GM23248 (cell line): ENCODE data around the gene FOXN1. TPM values are rescaled to one million over a fixed set of nuclear protein-coding genes. Genes with fewer than 3 reads are reported as not detected.

Experiments used
- DNase-seq: peaks from one replicate; pipeline ENCODE4 v3.0.0-alpha.2; 2015
- H2AFZ ChIP-seq: fragments of 200-600 bp; sonication (generic); 2 replicates; pipeline ENCODE4 v1.6.1; 2016; ENCODE audit warnings: antibody characterized with exemption
- H3F3A ChIP-seq: fragments of 200-600 bp; sonication (generic); 2 replicates; pipeline ENCODE4 v1.6.1; 2016; ENCODE audit warnings: mild to moderate bottlenecking, antibody characterized with exemption, mixed run types; ENCODE audit not compliant: insufficient read depth
- H3K27ac ChIP-seq: fragments of 200-600 bp; sonication (generic); 2 replicates; pipeline ENCODE4 v1.5.1; 2016; ENCODE audit warnings: mild to moderate bottlenecking
- H3K27me3 ChIP-seq: fragments of 200-600 bp; sonication (generic); replicated peaks from 2 replicates; pipeline ENCODE4 v1.6.1; 2016; ENCODE audit warnings: mild to moderate bottlenecking; ENCODE audit not compliant: insufficient read depth
- H3K36me3 ChIP-seq: fragments of 200-600 bp; sonication (generic); 2 replicates; pipeline ENCODE4 v1.6.1; 2016; ENCODE audit warnings: low read depth, mild to moderate bottlenecking
- H3K4me1 ChIP-seq: fragments of 200-600 bp; sonication (generic); 2 replicates; pipeline ENCODE4 v1.6.1; 2016; ENCODE audit warnings: mild to moderate bottlenecking; ENCODE audit not compliant: insufficient read depth
- H3K4me2 ChIP-seq: fragments of 200-600 bp; sonication (generic); one replicate; pipeline ENCODE4 v1.6.1; 2016; ENCODE audit warnings: mild to moderate bottlenecking; ENCODE audit not compliant: unreplicated experiment
- H3K4me3 ChIP-seq: fragments of 200-600 bp; sonication (generic); 2 replicates; pipeline ENCODE4 v1.5.1; 2016; ENCODE audit warnings: mild to moderate bottlenecking
- H3K79me2 ChIP-seq: fragments of 200-600 bp; sonication (generic); 2 replicates; pipeline ENCODE4 v1.6.1; 2016; ENCODE audit warnings: mild to moderate bottlenecking; ENCODE audit not compliant: insufficient read depth
- H3K9ac ChIP-seq: fragments of 200-600 bp; sonication (generic); 2 replicates; pipeline ENCODE4 v1.6.1; 2016; ENCODE audit warnings: mild to moderate bottlenecking
- H3K9me2 ChIP-seq: fragments of 200-600 bp; sonication (generic); 2 replicates; pipeline ENCODE4 v1.6.1; 2016; ENCODE audit warnings: mixed run types, mild to moderate bottlenecking, moderate library complexity; ENCODE audit not compliant: insufficient read depth
- H3K9me3 ChIP-seq: fragments of 200-600 bp; sonication (generic); one replicate; pipeline ENCODE4 v1.6.1; 2017; ENCODE audit warnings: low read depth
- H4K20me1 ChIP-seq: fragments of 200-600 bp; sonication (generic); 2 replicates; pipeline ENCODE4 v1.6.0; 2016; ENCODE audit not compliant: insufficient read depth
- EZH2 ChIP-seq: fragments of 200-600 bp; sonication (generic); IDR thresholded peaks from 2 replicates; pipeline ENCODE4 v1.6.1; 2018; ENCODE audit warnings: antibody characterized with exemption, mild to moderate bottlenecking; ENCODE audit not compliant: insufficient read depth, poor library complexity, severe bottlenecking
- EZH2phosphoT487 ChIP-seq: fragments of 200-600 bp; sonication (generic); IDR thresholded peaks from 2 replicates; pipeline ENCODE4 v1.6.1; 2018; ENCODE audit warnings: antibody characterized with exemption, moderate library complexity, mild to moderate bottlenecking, low read depth; ENCODE audit not compliant: insufficient read depth
- WGBS, 2 experiments: methylation state at CpG; one replicate each; pipeline ENCODE4 v1.1.6; 2015 to 2017; ENCODE audit warnings: low lambda C conversion rate in 2 of 2, low coverage in 1 of 2; ENCODE audit errors: missing lambda C conversion rate in 2 of 2; 5-methylcytosine and 5-hydroxymethylcytosine counted together
- in situ Hi-C: fragments of 300-500 bp; cut with MboI; formaldehyde crosslinking; loops from 2 replicates; pipeline ENCODE4 v1.15.0; 2020
- polyA plus RNA-seq: library from polyadenylated mRNA; unstranded; fragments of >200 nt; fragmentation: Nextera tagmentation; extraction: Ambion mirVana; gene quantifications from 2 replicates; pipeline ENCODE4 v1.2.1, GENCODE V29; 2016
- total RNA-seq: library from RNA; depleted of rRNA; stranded (reverse); fragments of >200 nt; shearing (Covaris generic); gene quantifications from 2 replicates; pipeline ENCODE4 v1.2.3, GENCODE V29; 2014

Gene FOXN1
- total and polyA plus RNA-seq, 2 experiments from 2014 or later: not detected

DNA sequence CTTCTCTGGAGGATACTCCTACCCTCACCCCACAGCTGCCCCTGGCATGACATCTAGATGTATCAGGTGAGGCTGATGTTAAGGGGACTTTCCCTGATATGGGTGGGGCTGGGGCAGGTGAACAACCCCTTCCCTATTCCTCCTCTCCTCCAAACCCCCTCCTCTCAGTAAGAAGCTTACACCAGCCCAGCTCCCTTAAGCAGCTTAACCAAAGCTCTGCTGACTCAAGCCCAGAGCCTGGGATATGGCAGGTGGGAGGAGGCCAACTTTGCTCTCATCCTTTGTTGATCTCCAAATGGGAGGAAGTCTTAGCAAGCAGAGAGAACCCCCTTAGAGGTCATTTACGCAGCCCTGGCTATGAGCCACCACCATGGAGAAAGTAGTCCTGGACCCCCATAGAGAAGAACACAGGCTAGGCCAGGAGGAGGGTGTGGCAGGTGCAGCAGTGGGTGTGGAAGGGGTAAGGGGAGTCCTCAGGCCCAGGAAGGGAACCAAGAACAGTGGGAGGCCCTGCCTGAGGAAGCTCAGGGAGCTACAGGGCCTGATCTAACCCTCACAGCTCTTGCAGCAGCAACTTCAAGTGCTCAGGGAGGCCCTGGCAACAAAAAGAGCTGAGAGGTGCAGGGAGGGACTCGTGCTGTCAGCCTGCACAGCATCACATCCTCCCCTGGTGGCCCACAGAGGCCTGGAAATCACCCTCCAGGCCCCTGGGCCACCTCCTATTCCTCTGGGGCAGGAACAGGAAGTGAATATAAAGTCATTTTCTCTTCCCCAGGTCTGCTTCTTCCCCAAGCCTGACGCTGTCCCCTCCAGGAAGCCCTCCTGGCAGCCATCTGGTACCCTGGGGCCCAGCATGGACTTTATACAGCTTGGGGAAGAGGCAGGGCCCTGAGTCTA, 43.3 kb downstream of the FOXN1 start:
- no peak overlapping the region for H3K9ac ChIP-seq
- no peaks in the 10 kb centered on the region for H3K27me3 ChIP-seq
- H2AFZ ChIP-seq: no peak overlapping the region
- H3K79me2 ChIP-seq: peaks cover 14% of the 10 kb centered on the region; the same call in 1 of the 2 replicates
- H3K27ac ChIP-seq: no peak overlapping the region
- TF ChIP-seq EZH2phosphoT487 (no peak), EZH2 (no peak)
- no peak overlapping the region for H3K4me2 ChIP-seq
- no peaks in the 10 kb centered on the region for H3K9me2 ChIP-seq
- no peak for DNase-seq
- H3F3A ChIP-seq: no peaks in the 10 kb centered on the region
- no peaks in the 10 kb centered on the region for H3K9me3 ChIP-seq
- no peaks in the 10 kb centered on the region for H3K36me3 ChIP-seq
- no peak overlapping the region for H3K4me3 ChIP-seq
- in situ Hi-C loops: no loop called here
- WGBS, 2 experiments: 75 to 81% methylated on average over 3 of the region's 3 CpGs
- no peaks in the 10 kb centered on the region for H3K4me1 ChIP-seq
- no peaks in the 10 kb centered on the region for H4K20me1 ChIP-seq

DNA sequence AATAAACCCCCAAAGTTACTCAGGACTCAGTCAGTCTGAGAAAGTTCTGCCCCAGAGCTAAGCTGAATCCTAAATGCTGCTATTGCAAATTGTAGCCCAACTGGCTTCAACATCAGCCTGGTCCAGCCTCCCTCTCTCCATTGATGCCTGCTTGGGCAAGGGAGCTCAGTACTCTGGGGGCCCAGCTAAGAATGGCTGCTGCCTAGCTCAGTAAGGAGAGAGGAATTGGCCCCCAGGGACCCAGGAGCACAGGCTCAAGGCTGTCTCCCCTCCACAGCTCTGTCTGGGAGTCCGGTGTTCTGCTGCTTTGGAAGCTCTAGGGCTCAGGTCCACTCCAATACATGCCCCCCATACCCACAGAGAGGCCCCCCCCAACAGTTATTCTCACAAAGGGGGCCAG, 44.7 kb downstream of the FOXN1 start:
- 0 out of 2 replicates have a peak overlapping the region, but pooled peaks have one; percentile 76 for H3K4me3 ChIP-seq
- no peak overlapping the region for H3K27ac ChIP-seq
- H3K9me2 ChIP-seq: no peaks in the 10 kb centered on the region
- no peaks in the 10 kb centered on the region for H3K9me3 ChIP-seq
- 78 to 91% methylated on average over 1 of the region's 1 CpG for WGBS, 2 experiments
- no peaks in the 10 kb centered on the region for H3K27me3 ChIP-seq
- in situ Hi-C loops: no loop called here
- TF ChIP-seq EZH2phosphoT487 (no peak), EZH2 (no peak)
- H2AFZ ChIP-seq: no peak overlapping the region
- no peak overlapping the region for H3K9ac ChIP-seq
- H3K4me2 ChIP-seq: no peak overlapping the region
- H4K20me1 ChIP-seq: no peaks in the 10 kb centered on the region
- no peaks in the 10 kb centered on the region for H3K36me3 ChIP-seq
- H3K79me2 ChIP-seq: peaks cover 14% of the 10 kb centered on the region; the same call in 1 of the 2 replicates
- no peaks in the 10 kb centered on the region for H3F3A ChIP-seq
- H3K4me1 ChIP-seq: no peaks in the 10 kb centered on the region
- no peak for DNase-seq

DNA sequence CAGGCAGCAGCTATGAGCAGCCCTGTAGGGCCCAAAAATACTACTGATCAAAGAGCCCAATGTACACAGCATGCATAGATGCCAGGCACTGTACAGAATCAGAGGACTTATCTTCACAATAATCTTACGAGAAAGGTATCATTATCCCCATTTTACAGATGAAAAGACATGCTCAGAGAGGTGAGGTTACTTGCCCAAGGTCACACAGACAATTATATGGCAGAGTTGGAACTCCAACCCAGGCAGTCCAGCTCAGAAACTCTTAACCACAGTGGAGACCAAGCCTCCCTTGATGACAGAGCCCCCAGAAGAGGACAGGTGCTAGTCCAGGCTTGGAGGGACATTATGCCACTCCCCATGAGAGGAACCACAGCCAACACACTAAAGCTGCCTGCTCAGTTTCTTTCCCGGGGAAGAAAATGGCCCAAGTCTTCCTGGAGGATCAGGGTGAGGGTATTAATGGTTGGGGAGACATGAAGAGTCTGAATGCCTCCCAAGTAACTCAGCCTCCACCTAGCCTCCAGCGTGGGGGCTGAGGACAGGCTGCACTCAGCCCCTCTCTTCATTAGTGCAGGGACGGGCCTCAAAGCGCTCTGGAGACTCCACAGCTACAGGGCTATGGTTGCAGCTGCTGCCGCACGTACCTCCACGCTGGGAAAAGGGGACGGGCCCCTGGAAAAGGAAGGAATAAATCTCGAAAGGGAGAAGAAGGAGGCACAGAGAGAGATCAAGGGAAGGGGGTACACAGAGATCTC, 45.5 kb downstream of the FOXN1 start:
- Histone ChIP-seq H3K79me2 (peaks cover 14% of the 10 kb centered on the region; the same call in 1 of the 2 replicates), H3K4me2 (peak overlapping the region; percentile 97), H3F3A (no peaks in the 10 kb centered on the region), H3K9me3 (no peaks in the 10 kb centered on the region), H3K4me1 (no peaks in the 10 kb centered on the region), H3K9ac (peak overlapping the region; percentile 78), H3K27ac (no peak overlapping the region), H2AFZ (peak overlapping the region; percentile 70), H3K36me3 (no peaks in the 10 kb centered on the region), H3K4me3 (peak overlapping the region; percentile 76), H3K27me3 (no peaks in the 10 kb centered on the region), H3K9me2 (no peaks in the 10 kb centered on the region), H4K20me1 (no peaks in the 10 kb centered on the region)
- TF ChIP-seq EZH2 (no peak), EZH2phosphoT487 (no peak)
- 13 to 15% methylated on average over 10 of the region's 10 CpGs for WGBS, 2 experiments
- in situ Hi-C loops: no loop called here
- peak; percentile 62 for DNase-seq

DNA sequence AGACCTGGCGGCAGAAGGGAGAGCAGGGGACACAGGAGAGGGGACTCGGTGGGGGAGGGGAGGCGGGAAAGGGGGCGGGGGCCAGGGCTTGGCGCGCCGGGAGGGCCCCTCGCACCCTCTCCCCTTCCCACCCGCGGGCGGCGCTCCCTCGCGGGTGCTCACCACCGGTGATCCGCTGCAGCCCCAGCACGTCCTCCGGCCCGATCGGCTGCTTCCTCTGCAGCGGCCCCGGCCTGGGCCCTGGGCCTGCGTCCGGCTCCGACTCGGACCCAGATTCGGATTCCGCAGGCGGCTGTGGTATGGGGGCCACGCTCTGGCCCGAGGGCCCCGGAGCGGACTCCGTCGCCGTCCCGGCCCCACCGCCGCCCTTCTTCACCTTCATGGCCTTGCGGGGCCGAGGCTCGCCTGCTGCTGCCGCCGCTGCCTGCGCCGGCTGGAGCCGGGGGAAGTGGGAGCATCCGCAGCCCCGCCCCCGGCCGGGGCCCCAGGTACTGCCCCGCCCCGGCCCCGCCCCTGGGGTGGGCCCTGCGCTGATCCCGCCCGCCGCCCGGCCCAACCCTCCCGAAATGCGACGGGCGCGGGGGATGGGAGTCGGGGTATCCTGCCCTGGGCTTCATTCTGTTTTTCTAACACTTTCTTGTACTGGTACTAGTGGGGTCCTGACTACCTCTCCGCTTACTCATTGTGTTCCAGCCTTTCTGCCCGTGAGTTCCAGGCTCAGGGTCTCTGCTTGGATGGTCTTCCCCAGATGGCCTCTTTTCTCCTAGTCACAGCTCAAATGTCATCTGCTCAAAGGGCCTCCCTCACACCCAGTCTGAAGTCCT, 46.2 kb downstream of the FOXN1 start, which contains the start of gene UNC119:
TSS of gene UNC119 (minus strand) at position 449 of the 824 bp plus-strand sequence. CDS start at position 382, 67 bp downstream.
- no peaks in the 10 kb centered on the region for H4K20me1 ChIP-seq

More for the DNA sequence above, 46.2 kb downstream of the FOXN1 start, which contains the start of gene UNC119:
- H3K27ac ChIP-seq: no peak within 1 kb of the TSS
- peak within 1 kb of the TSS; percentile 70 for H2AFZ ChIP-seq
- no peaks in the 10 kb centered on the region for H3K4me1 ChIP-seq
- peak; percentile 92 for DNase-seq
- no peak for TF ChIP-seq EZH2
- TF ChIP-seq EZH2phosphoT487: no peak
- H3K9me2 ChIP-seq: no peaks in the 10 kb centered on the region
- no peaks in the 10 kb centered on the region for H3K9me3 ChIP-seq
- in situ Hi-C loops: no loop called here
- 1 to 2% methylated on average over 25 to 42 of the region's 67 CpGs for WGBS, 2 experiments
- no peaks in the 10 kb centered on the region for H3F3A ChIP-seq
- peaks cover 14% of the 10 kb centered on the region; the same call in 1 of the 2 replicates for H3K79me2 ChIP-seq
- H3K36me3 ChIP-seq: no peaks in the 10 kb centered on the region
- H3K9ac ChIP-seq: peak within 1 kb of the TSS; percentile 78
- peak within 1 kb of the TSS; percentile 97 for H3K4me2 ChIP-seq
- H3K27me3 ChIP-seq: no peaks in the 10 kb centered on the region
- H3K4me3 ChIP-seq: peak within 1 kb of the TSS; percentile 76
